ENCODE measurements around the gene PIK3C3.

GRCh38 chr18:41940506-41941215 lies 14.4 kb upstream of the PIK3C3 start:
- TF ChIP-seq CTCF (IDR thresholded peaks at IDR 0.05) (no peak), POLR2AphosphoS5 (IDR thresholded peaks at IDR 0.05) (no peak), POLR2A (IDR thresholded peaks at IDR 0.05) (no peak), EP300 (IDR thresholded peaks at IDR 0.05) (no peak)

All from sigmoid colon (tissue), 4 donors.